ENCODE measurements around the gene C15orf39.

C15orf39 gene

GRCh38 chr15:75170711-75171341, 30.9 kb upstream of the C15orf39 start:
- Histone ChIP-seq H2AFZ (ENCODE audit: low read length) (no peak overlapping the region), H3K9me2 (ENCODE audit: low read depth, low read length) (no peaks in the 10 kb centered on the region), H3K4me1 (ENCODE audit: insufficient read depth, low read length, severe bottlenecking) (no peaks in the 10 kb centered on the region), H3K27me3 (ENCODE audit: insufficient read depth, low read length) (peaks cover 7% of the 10 kb centered on the region; the same call in 1 of the 2 replicates), H3K27ac (ENCODE audit: low read depth, low read length, poor library complexity, severe bottlenecking) (no peak overlapping the region), H3F3A (ENCODE audit: insufficient read depth, low read length) (no peaks in the 10 kb centered on the region), H3K36me3 (ENCODE audit: insufficient read depth, low read length) (no peaks in the 10 kb centered on the region), H3K79me2 (ENCODE audit: insufficient read depth, low read length) (no peaks in the 10 kb centered on the region), H4K20me1 (ENCODE audit: insufficient read depth, low read length) (no peaks in the 10 kb centered on the region), H3K9ac (ENCODE audit: low read length) (no peak overlapping the region), H3K4me2 (ENCODE audit: low read length) (no peak overlapping the region), H3K4me3 (ENCODE audit: low read depth, low read length, poor library complexity, severe bottlenecking) (no peak overlapping the region), H3K9me3 (ENCODE audit: low read length) (no peaks in the 10 kb centered on the region)
- TF ChIP-seq EZH2 (IDR thresholded peaks at IDR 0.05; ENCODE audit: borderline replicate concordance, low read length) (no peak), CTCF (IDR thresholded peaks at IDR 0.05; ENCODE audit: low read length) (no peak)

GRCh38 chr15:75171408-75171807, 30.3 kb upstream of the C15orf39 start:
- no peak overlapping the region for H2AFZ ChIP-seq (ENCODE audit: low read length)
- no peaks in the 10 kb centered on the region for H3K79me2 ChIP-seq (ENCODE audit: insufficient read depth, low read length)
- H3F3A ChIP-seq (ENCODE audit: insufficient read depth, low read length), result no peaks in the 10 kb centered on the region
- H3K4me2 ChIP-seq (ENCODE audit: low read length), result no peak overlapping the region
- H3K27ac ChIP-seq (ENCODE audit: low read depth, low read length, poor library complexity, severe bottlenecking), result no peak overlapping the region
- no peak overlapping the region for H3K4me3 ChIP-seq (ENCODE audit: low read depth, low read length, poor library complexity, severe bottlenecking)
- no peak overlapping the region for H3K9ac ChIP-seq (ENCODE audit: low read length)
- no peaks in the 10 kb centered on the region for H4K20me1 ChIP-seq (ENCODE audit: insufficient read depth, low read length)
- no peaks in the 10 kb centered on the region for H3K4me1 ChIP-seq (ENCODE audit: insufficient read depth, low read length, severe bottlenecking)
- H3K27me3 ChIP-seq (ENCODE audit: insufficient read depth, low read length), result peaks cover 7% of the 10 kb centered on the region; the same call in 1 of the 2 replicates
- H3K36me3 ChIP-seq (ENCODE audit: insufficient read depth, low read length), result no peaks in the 10 kb centered on the region
- no peaks in the 10 kb centered on the region for H3K9me3 ChIP-seq (ENCODE audit: low read length)
- no peaks in the 10 kb centered on the region for H3K9me2 ChIP-seq (ENCODE audit: low read depth, low read length)
- TF ChIP-seq EZH2 (IDR thresholded peaks at IDR 0.05; ENCODE audit: borderline replicate concordance, low read length), result no peak
- no peak for TF ChIP-seq CTCF (IDR thresholded peaks at IDR 0.05; ENCODE audit: low read length)

- no peaks in the 10 kb centered on the region for H3K4me1 ChIP-seq (ENCODE audit: insufficient read depth, low read length, severe bottlenecking)
- peaks cover 7% of the 10 kb centered on the region; the same call in 1 of the 2 replicates for H3K27me3 ChIP-seq (ENCODE audit: insufficient read depth, low read length)
- no peaks in the 10 kb centered on the region for H3K79me2 ChIP-seq (ENCODE audit: insufficient read depth, low read length)
- no peak overlapping the region for H3K4me2 ChIP-seq (ENCODE audit: low read length)
- H3K9me3 ChIP-seq (ENCODE audit: low read length), result no peaks in the 10 kb centered on the region
- H3K36me3 ChIP-seq (ENCODE audit: insufficient read depth, low read length), result no peaks in the 10 kb centered on the region
- no peak overlapping the region for H2AFZ ChIP-seq (ENCODE audit: low read length)
- no peaks in the 10 kb centered on the region for H4K20me1 ChIP-seq (ENCODE audit: insufficient read depth, low read length)
- H3K9ac ChIP-seq (ENCODE audit: low read length), result no peak overlapping the region
- H3F3A ChIP-seq (ENCODE audit: insufficient read depth, low read length), result no peaks in the 10 kb centered on the region
- H3K4me3 ChIP-seq (ENCODE audit: low read depth, low read length, poor library complexity, severe bottlenecking), result no peak overlapping the region
- TF ChIP-seq CTCF (IDR thresholded peaks at IDR 0.05; ENCODE audit: low read length), result no peak
- TF ChIP-seq EZH2 (IDR thresholded peaks at IDR 0.05; ENCODE audit: borderline replicate concordance, low read length), result no peak
- H3K9me2 ChIP-seq (ENCODE audit: low read depth, low read length), result no peaks in the 10 kb centered on the region
- H3K27ac ChIP-seq (ENCODE audit: low read depth, low read length, poor library complexity, severe bottlenecking), result no peak overlapping the region
These were observed 29.3 kb upstream of the C15orf39 start for GRCh38 chr15:75172284-75172820.

Data from OCI-LY1 (cell line).